Activated naive CD4-positive, alpha-beta T cell treated with anti-CD3 and anti-CD28 coated beads for 36 hours (primary cell): ENCODE results near the gene EFNA2. TPM values are rescaled to one million over a fixed set of nuclear protein-coding genes. Genes with fewer than 3 reads are reported as not detected.

ENCODE experiments used
- CTCF ChIA-PET: fragments of 350-600 bp; sonication (Branson Sonifier 250); formaldehyde crosslinking; loops from one replicate; lab custom pipeline; 2021; ENCODE audit warnings: antibody characterized with exemption; lab: Charles Lee
- DNase-seq: peaks from one replicate; pipeline ENCODE4 v3.0.0-alpha.2; 2020
- H3K27ac Mint-ChIP-seq: one replicate; pipeline ENCODE4 v1.8.0; 2021; ENCODE audit warnings: mild to moderate bottlenecking, mixed read lengths
- H3K27me3 Mint-ChIP-seq: one replicate; pipeline ENCODE4 v1.8.0; 2021; ENCODE audit warnings: low read depth, mixed read lengths
- H3K36me3 Mint-ChIP-seq: one replicate; pipeline ENCODE4 v1.8.0; 2021; ENCODE audit warnings: low read depth, mixed read lengths
- H3K4me1 Mint-ChIP-seq: one replicate; pipeline ENCODE4 v1.8.0; 2021; ENCODE audit warnings: low read depth, mixed read lengths
- H3K4me3 Mint-ChIP-seq: one replicate; pipeline ENCODE4 v1.8.0; 2021; ENCODE audit warnings: mild to moderate bottlenecking, moderate library complexity, mixed read lengths
- H3K9me3 Mint-ChIP-seq: one replicate; pipeline ENCODE4 v1.8.0; 2021; ENCODE audit warnings: mixed read lengths
- intact Hi-C: fragments of 100-400 bp; cut with micrococcal nuclease; formaldehyde crosslinking; loops from one replicate; pipeline ENCODE4 v1.15.1; 2023
- total RNA-seq, 2 experiments: library from RNA; stranded (reverse); gene quantifications; one replicate each; pipeline ENCODE4 v1.2.3, GENCODE V29; 2021

Gene EFNA2
- total RNA-seq, 2 experiments from 2014 or later: not detected

- Mint-ChIP-seq H3K27me3 (peaks cover 28% of the 10 kb centered on the region), H3K36me3 (peaks cover 6% of the 10 kb centered on the region), H3K4me1 (peaks cover 10% of the 10 kb centered on the region), H3K4me3 (no peak overlapping the region), H3K27ac (no peak overlapping the region), H3K9me3 (no peaks in the 10 kb centered on the region)
- CTCF ChIA-PET: no interaction called here
- intact Hi-C loops: no loop called here
- no peak for DNase-seq
These were observed 1.2 kb upstream of the EFNA2 start for GRCh38 chr19:1284293-1284978.

GRCh38 chr19:1284979-1285736 is 515 bp upstream of the EFNA2 start:
- intact Hi-C loops: no loop called here
- no peak overlapping the region for H3K4me3 Mint-ChIP-seq

GRCh38 chr19:1286487-1287353 is 1.0 kb downstream of the EFNA2 start:
- peak overlapping the region; percentile 38 for H3K4me3 Mint-ChIP-seq
- H3K36me3 Mint-ChIP-seq: no peaks in the 10 kb centered on the region
- H3K9me3 Mint-ChIP-seq: no peaks in the 10 kb centered on the region
- no peak overlapping the region for H3K27ac Mint-ChIP-seq
- no peak for DNase-seq
- peaks cover 28% of the 10 kb centered on the region for H3K27me3 Mint-ChIP-seq
- intact Hi-C loops: no loop called here
- H3K4me1 Mint-ChIP-seq: peaks cover 4% of the 10 kb centered on the region
- CTCF ChIA-PET: no interaction called here

More at GRCh38 chr19:1284979-1285736, 515 bp upstream of the EFNA2 start:
- peaks cover 6% of the 10 kb centered on the region for H3K4me1 Mint-ChIP-seq
- no peaks in the 10 kb centered on the region for H3K9me3 Mint-ChIP-seq
- DNase-seq: no peak
- CTCF ChIA-PET: no interaction called here
- H3K27ac Mint-ChIP-seq: no peak overlapping the region
- H3K27me3 Mint-ChIP-seq: peaks cover 28% of the 10 kb centered on the region
- peaks cover 2% of the 10 kb centered on the region for H3K36me3 Mint-ChIP-seq

DNA sequence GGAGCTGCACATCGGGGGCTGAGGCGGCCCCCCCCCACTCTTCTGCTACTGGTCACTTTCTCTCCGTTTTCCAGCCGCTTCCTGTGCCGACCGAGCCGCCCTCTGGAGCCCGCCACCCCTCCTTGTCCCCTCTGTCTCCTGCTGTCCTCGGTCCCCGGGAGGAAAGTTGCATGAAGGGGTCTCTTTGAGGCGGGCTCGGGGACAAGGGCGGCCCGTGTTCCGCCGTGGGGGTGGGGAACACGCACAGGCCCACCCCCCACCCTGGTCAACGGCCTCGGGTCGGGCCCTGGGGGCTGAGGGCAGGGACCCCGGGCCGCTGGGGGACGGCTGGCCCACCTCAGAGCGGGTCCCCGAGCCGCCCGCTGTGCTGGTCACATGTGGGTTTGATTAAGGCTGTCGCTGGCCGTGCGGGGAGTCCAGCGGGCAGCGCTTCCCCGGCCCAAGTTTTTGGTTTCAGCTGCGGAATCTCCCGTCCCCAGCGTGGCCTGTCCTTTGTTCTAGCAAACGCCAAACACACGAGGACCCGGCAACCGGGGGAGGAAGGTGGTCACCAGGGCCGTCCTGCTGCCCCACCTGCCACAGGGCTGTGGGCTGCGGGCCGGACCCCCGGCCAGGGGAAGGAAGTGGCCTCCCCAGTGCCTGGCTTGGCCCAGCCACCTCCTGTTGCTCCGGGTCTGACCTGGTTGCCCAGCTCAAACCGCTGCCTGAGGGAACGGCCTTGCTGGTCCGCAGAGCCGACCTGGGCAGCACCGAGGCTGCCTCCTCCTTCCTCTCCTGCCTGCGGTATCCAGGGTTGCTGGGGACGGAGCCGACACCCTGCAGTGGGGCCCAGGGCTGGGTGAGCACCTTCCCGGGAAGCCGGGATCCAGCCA is 1.9 kb downstream of the EFNA2 start:
- peaks cover 4% of the 10 kb centered on the region for H3K4me1 Mint-ChIP-seq
- DNase-seq: no peak
- peaks cover 32% of the 10 kb centered on the region for H3K27me3 Mint-ChIP-seq
- H3K27ac Mint-ChIP-seq: no peak overlapping the region
- no peaks in the 10 kb centered on the region for H3K36me3 Mint-ChIP-seq
- no peaks in the 10 kb centered on the region for H3K9me3 Mint-ChIP-seq
- H3K4me3 Mint-ChIP-seq: no peak overlapping the region
- CTCF ChIA-PET: no interaction called here
- intact Hi-C loops: no loop called here

DNA sequence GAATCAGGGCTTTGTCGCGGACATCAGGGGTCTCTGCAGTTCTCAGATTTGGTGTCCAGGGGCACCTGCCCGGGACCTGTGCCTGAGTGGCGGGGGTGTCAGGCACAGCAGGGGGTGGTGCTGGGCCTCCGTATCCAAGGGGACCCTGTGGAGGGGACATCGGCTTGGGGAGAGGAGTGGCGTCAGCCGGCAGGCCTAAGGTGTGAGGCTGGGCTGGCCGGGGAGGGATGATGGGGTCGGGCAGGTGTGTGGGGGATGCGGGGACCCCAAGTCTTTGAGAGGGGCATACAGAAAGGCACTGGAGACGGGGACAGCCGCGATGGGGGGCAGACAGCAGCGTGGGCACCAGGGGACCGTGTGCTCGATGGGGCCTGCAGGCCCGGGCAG is 2.5 kb downstream of the EFNA2 start:
- CTCF ChIA-PET: no interaction called here
- H3K27me3 Mint-ChIP-seq: peaks cover 33% of the 10 kb centered on the region

DNA sequence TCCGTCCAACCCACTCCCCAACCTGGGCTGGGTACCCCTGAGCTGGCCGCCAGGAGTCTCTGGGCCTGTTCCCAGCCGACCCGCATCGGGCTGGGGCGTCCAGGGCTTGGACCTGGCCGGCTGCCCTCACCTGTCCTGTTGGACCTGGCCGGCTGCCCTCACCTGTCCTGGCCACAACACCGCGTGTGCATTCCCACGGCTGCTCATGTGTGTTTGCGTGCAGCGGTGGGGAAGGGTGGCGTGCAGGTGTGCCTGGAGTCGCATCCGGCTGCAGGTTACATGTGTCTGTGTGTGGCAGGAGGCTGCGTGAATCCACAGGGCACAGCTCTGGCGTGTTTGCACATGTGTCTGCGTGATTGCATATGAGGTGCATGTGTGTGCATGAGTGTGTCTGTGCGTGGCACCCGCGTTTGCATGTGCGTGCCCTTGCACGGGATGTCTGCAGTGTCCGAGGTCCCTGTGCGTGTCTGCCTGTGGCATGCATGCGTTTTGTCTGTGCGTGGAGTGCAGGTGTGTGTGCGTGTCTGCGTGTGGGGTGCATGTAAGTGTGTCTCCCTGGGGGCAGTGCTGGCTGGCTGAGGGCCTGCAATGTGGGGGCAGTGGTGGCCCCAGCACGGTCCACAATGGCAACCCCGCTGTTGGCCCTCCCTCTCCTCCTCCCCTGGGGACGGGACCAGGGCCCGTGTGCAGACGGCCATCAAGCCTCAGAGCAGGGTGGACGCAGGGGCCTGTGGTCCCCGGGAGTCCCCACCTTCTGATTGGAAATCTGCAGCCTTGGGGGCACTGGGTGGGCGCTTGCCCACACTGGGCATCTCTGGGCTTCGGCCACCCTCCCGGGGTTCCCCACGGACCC is 3.4 kb downstream of the EFNA2 start:
- no peak for DNase-seq
- H3K9me3 Mint-ChIP-seq: no peaks in the 10 kb centered on the region
- H3K36me3 Mint-ChIP-seq: no peaks in the 10 kb centered on the region
- peaks cover 33% of the 10 kb centered on the region for H3K27me3 Mint-ChIP-seq
- H3K27ac Mint-ChIP-seq: no peak overlapping the region
- intact Hi-C loops: no loop called here
- CTCF ChIA-PET: no interaction called here
- no peak overlapping the region for H3K4me3 Mint-ChIP-seq
- peaks cover 4% of the 10 kb centered on the region for H3K4me1 Mint-ChIP-seq

More for the DNA sequence above, 2.5 kb downstream of the EFNA2 start:
- intact Hi-C loops: no loop called here
- Mint-ChIP-seq H3K4me3 (no peak overlapping the region), H3K36me3 (no peaks in the 10 kb centered on the region), H3K4me1 (peaks cover 4% of the 10 kb centered on the region), H3K9me3 (no peaks in the 10 kb centered on the region), H3K27ac (no peak overlapping the region)
- no peak for DNase-seq

GRCh38 chr19:1289686-1290025 is 4.0 kb downstream of the EFNA2 start:
- Mint-ChIP-seq H3K4me1 (peaks cover 6% of the 10 kb centered on the region), H3K27ac (no peak overlapping the region), H3K36me3 (no peaks in the 10 kb centered on the region), H3K4me3 (no peak overlapping the region), H3K27me3 (peaks cover 31% of the 10 kb centered on the region), H3K9me3 (no peaks in the 10 kb centered on the region)
- CTCF ChIA-PET: no interaction called here
- no peak for DNase-seq
- intact Hi-C loops: no loop called here

- DNase-seq: no peak
- intact Hi-C loops: no loop called here
- Mint-ChIP-seq H3K36me3 (no peaks in the 10 kb centered on the region), H3K4me1 (peaks cover 11% of the 10 kb centered on the region), H3K9me3 (no peaks in the 10 kb centered on the region), H3K4me3 (no peak overlapping the region), H3K27me3 (peaks cover 31% of the 10 kb centered on the region), H3K27ac (no peak overlapping the region)
- CTCF ChIA-PET: no interaction called here
These were observed 4.6 kb downstream of the EFNA2 start for GRCh38 chr19:1290196-1290702.

DNA sequence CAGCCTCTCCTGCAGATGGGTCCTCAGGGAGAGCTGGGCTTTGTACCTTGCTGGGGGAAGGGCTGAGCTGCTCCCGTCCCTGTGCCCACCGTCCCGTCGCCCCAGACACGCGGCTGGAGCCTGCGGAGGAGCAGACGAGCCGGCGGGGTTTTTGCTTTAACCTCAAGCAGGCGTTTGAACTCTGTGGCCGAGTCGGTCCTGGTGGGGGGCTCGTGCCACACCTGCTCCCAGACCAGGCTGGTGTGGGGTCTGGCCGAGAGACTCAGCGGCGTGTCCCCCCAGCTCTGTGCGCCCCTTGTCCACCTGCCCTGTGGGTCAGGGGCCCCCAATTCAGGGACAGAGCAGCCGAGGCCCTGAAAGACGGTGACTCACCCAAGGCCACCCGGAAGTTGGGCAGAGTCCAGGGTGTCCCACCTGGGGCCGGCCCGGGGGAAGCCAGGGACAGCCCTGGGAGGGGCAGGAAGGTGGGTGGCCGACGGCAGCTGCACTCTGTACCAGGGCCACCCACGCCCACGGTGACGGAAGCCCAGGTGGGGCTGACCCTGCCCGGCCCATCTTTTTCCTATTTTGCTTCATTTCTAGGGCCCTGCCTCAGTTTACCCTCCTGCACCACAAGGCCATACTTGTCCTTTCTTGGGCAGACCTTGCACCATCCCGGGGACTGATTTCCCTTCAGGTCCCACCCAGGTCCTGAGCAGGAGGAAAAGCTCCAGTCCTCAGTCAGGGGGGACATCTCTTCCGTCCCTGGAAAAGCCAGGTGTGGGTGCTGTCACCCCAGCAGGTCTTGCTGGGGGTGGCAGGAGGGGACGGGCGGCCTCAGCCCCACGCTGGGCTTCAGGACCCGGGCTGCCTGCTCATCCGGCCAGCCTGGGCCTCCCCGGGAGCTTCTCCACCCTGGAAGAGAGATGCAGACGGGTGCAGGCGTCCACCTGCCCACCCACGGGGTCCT is 5.3 kb downstream of the EFNA2 start:
- intact Hi-C loops: no loop called here
- H3K4me3 Mint-ChIP-seq: no peak overlapping the region
- CTCF ChIA-PET: no interaction called here
- no peaks in the 10 kb centered on the region for H3K36me3 Mint-ChIP-seq
- no peak for DNase-seq
- no peak overlapping the region for H3K27ac Mint-ChIP-seq
- H3K4me1 Mint-ChIP-seq: peaks cover 11% of the 10 kb centered on the region
- peaks cover 30% of the 10 kb centered on the region for H3K27me3 Mint-ChIP-seq
- no peaks in the 10 kb centered on the region for H3K9me3 Mint-ChIP-seq

GRCh38 chr19:1291761-1292418 is 6.2 kb downstream of the EFNA2 start:
- intact Hi-C loops: no loop called here
- no peak overlapping the region for H3K27ac Mint-ChIP-seq
- no peaks in the 10 kb centered on the region for H3K9me3 Mint-ChIP-seq
- peaks cover 7% of the 10 kb centered on the region for H3K4me1 Mint-ChIP-seq
- no peak overlapping the region for H3K4me3 Mint-ChIP-seq
- DNase-seq: no peak
- no peaks in the 10 kb centered on the region for H3K36me3 Mint-ChIP-seq
- H3K27me3 Mint-ChIP-seq: peaks cover 28% of the 10 kb centered on the region
- CTCF ChIA-PET: no interaction called here
